ENCODE data around the gene GPR150. TPM values are rescaled to one million over a fixed set of nuclear protein-coding genes. Genes with fewer than 3 reads are reported as not detected.

The GPR150 gene
- polyA plus RNA-seq (2014; cell fraction: cytosol; rRNA removed): 0.23 and 0.31 TPM in 2 replicates
- polyA plus RNA-seq (2014; cell fraction: nucleus; rRNA removed): 0.32 and 0.57 TPM in 2 replicates

DNA sequence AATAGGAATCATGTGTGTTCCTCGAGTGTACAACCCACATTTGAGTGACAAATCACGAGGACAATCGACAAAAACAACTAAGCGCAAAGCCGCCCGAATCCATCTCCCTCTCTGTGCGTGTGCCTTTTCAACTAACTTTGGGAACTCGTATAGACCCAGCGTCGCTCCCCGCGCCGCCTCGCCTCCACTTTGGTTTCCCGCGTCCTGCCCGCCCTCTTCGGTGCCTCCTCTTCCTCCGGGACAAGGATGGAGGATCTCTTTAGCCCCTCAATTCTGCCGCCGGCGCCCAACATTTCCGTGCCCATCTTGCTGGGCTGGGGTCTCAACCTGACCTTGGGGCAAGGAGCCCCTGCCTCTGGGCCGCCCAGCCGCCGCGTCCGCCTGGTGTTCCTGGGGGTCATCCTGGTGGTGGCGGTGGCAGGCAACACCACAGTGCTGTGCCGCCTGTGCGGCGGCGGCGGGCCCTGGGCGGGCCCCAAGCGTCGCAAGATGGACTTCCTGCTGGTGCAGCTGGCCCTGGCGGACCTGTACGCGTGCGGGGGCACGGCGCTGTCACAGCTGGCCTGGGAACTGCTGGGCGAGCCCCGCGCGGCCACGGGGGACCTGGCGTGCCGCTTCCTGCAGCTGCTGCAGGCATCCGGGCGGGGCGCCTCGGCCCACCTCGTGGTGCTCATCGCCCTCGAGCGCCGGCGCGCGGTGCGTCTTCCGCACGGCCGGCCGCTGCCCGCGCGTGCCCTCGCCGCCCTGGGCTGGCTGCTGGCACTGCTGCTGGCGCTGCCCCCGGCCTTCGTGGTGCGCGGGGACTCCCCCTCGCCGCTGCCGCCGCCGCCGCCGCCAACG, at the start of gene GPR150:
GPR150 (plus strand) TSS at position 58 of the 840 bp plus-strand sequence; CDS start at position 247, 189 bp downstream.
- DNase-seq (ENCODE audit: low spot score): peak; percentile 66

DNA sequence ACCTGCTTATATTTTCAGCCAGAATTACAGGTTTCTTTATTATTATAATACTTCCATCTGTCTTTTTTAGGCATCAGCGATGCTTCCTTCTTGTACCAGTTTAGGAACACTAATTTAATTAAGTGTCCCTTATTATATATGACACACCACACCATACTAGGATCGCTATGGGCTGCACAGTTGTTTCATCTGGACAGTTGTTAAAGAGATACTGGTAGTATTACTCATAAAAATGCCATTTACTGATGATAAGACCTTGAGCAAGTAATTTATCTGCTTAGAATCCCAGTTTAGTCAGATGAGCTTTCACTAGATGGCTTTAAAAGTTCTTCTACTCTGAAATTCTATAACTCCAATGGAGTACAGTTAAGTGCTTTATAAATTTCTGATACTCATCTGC, 47.9 kb upstream of the GPR150 start:
- DNase-seq (ENCODE audit: low spot score): no peak

DNA sequence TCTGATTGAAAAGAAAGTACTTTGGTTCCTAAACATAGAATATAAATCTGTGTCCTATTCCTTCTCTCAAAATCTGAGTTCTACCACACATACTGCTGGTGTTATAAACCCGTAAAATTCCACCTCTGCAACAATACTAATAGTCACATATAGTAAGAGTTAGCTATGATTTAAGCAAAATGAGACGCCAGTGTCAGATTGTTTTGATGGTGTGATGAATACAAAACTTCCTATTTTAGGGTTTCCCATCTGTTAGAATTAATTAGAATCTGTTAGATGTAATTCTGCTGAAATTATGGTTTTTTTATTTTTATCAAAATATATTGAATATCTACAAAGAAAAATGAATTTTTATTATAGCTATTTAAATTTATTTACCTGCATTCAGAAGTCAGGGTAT, 38.3 kb upstream of the GPR150 start:
- no peak for DNase-seq (ENCODE audit: low spot score)

DNA sequence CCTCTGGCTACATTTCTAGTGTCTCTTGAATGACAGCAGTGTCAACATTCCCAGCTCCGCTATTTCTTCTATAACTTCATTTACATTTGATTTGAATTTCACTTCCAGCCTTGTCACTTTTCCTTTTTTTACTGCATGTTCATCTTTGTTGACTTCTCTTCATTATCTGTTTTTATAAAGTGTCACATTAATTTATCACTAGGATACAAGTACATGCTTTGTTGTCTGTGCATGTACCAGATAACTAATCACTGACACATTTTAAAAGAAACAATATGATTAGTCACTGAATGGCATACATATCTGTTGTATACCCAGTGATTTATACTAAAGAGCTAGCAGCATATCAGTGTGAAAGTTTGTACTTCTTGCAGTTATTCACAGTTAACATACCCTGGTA, 35.9 kb upstream of the GPR150 start:
- DNase-seq (ENCODE audit: low spot score): no peak

DNA sequence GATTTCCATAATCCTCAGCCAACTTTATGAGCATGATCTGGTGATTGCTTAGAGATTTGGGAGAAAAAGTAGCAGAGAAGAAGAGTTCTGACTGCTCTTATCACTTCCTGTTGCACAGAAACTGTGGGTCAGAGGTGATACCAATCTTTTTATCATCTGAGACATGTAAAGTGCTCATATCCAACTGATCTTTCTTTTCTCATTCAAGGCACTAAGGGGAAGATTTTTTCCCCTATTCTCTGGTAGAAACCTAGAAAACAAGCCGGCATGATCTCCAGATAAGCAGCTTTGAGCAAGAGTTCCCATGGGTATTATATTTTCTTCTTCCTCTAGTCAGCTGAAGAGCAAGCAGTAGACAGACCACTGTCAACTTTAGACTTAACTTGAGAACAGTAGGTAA, 29.0 kb upstream of the GPR150 start:
- no peak for DNase-seq (ENCODE audit: low spot score)

DNA sequence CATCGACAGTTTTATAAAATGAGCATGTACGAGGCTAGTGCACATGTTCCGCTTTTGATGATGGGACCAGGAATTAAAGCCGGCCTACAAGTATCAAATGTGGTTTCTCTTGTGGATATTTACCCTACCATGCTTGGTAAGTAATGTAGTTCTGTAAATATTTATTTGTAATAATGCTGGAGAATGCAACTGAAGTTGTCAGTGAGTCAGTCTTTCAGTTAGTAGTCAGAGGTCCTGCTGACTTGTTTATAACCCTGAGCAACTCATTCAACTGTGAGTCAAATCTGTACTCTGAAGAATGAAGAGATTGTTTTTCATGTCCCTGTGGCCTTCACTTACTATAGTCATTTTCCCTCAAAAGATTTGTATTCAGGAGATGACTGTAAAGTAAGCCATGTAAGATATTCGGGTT, 28.4 kb upstream of the GPR150 start:
- no peak for DNase-seq (ENCODE audit: low spot score)

DNA sequence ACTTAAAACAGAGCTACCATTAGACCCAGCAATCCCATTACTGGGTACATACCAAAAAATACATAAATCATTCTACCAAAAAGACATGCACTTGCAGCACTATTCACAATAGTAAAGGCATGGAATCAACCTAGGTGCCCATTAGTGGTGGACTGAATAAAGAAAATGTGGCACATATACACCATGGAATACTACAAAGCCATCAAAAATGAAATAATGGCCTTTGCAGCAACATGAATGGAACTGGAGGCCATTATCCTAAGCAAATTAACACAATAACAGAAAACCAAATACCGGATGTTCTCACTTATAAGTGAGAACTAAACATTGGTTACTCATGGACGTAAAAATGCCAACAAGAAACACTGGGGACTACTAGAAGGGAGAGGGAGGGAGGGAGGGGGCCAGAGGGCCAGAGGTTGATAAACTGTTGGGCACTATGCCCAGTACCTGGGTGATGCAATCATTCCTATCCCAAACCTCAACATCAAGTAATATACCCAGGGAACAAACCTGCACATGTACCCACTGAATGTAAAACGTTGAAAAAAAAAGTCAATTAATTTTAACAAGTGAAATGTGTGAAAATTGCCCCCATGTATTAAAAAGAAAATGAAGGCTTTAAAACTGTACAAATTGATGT, 24.5 kb upstream of the GPR150 start:
- no peak for DNase-seq (ENCODE audit: low spot score)

DNA sequence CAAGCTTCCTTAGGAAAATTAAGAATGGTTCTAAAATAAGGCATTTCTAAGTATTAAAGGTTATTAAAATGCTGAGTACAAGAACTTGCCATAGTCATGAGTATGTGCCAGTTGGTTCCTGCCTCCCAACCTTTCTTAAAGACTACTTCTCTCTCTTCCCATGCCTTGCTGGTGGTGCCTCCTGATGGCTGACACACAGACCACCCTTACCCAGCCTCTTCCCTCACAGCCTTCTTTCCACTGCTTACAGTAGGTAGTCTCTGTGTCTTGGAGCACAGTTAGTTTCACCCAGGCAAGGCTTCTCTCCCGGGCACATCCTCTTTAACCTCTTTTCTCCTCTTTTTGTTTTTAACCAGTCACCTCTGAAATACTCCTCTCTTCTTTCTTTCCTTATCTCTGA, 20.6 kb upstream of the GPR150 start:
- no peak for DNase-seq (ENCODE audit: low spot score)

DNA sequence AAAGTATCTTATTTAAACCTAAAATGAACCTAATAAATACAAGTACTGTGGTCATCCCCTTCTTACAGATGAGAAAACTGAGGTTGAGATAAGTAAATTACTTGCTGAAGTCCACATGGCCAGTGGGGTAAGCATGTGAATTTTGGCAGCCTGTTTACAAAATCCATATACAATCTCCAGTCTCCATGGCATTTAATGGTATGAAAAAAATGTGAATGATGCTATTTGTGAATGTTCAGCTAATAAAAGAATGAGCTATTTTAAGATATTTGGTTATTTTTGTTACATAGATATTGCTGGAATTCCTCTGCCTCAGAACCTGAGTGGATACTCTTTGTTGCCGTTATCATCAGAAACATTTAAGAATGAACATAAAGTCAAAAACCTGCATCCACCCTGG, 19.3 kb upstream of the GPR150 start:
- no peak for DNase-seq (ENCODE audit: low spot score)

DNA sequence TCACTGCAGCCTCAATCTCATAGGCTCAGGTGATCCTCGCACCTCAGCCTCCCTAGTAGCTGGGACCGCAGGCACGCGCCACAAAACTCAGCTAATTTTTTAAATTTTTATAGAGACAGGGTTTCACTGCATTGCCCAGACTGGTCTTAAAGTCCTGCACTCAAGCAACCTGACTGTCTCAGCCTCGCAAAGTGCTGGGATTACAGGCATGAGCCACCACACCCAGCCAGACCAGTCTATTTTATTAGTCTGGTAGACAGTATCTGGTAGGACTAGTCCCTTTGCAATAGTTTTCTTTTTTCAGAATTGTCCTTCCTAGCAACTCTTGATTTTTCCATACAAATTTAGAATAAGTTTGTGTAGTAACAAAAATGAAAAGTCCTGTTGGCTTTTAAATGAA, 14.1 kb upstream of the GPR150 start:
- no peak for DNase-seq (ENCODE audit: low spot score)

DNA sequence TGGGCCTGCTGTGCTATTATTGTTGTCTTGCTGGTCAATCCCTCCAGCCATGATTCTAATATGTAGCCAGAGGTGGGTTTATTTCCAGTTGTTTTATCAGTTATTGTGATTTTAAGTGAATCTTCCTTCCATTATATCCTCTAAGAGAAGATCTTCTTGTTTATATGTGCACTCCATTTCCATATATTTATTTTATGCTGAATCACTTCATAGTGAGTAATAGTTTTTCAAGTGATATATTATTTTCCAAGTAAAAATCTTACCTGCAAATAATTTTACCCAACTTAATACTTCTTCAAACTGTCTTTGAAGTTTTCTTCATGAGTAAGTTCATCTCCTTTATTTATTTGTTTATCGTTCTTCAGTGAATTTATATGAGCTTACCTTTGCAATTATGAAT, 13.5 kb upstream of the GPR150 start:
- DNase-seq (ENCODE audit: low spot score): no peak

DNA sequence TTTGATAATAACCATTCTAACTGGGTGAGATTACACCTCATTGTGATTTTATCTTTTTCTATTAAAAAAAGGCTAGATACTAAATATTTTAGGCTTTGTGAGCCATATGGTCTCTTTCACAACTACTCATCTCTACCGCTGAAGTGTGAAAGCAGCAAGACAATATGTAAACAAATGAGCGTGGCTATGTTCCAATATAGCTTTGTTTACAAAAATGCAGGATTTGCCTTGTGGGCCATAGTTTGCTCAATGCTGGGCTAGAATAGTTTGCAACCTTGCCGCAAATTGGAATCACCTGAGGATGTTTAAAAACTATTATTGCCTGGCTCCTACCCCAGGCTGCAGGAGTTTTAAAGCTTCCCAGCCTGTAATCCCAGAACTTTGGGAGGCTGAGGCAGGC, 10.2 kb upstream of the GPR150 start:
- no peak for DNase-seq (ENCODE audit: low spot score)

DNA sequence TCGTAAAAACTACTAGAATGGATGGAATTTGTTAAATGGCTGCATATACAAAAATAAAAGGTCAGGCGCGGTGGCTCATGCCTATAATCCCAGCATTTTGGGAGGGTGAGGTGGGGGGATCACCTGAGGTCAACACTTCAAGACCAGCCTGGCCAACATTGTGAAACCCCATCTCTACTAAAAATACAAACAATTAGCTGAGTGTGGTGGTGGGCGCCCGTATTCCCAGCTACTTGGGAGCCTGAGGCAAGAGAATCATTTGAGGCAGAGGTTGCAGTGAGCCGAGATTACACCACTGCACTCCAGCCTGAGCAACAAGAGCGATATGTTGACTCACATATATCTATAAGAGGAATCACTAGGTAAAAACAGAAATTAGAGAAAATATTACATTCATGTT, 9.3 kb upstream of the GPR150 start:
- DNase-seq (ENCODE audit: low spot score): no peak

DNA sequence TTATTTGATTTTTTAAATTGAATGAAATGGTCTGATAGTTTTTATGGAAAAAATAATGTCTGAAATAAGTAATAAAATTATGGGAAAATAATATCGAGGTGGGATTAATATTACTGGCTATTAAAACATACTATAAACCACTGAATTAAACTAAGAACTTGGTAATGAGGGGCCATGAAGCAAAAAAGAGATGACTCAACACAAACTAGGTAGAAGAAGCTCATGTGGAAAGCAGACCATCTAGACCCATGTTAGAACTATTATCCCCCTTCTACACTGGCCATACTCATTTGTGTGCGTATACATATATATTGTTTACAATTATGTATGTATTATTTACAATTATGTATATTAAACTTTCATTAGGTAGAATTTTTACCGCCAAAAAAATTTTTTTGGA, 8.5 kb upstream of the GPR150 start:
- DNase-seq (ENCODE audit: low spot score): no peak

DNA sequence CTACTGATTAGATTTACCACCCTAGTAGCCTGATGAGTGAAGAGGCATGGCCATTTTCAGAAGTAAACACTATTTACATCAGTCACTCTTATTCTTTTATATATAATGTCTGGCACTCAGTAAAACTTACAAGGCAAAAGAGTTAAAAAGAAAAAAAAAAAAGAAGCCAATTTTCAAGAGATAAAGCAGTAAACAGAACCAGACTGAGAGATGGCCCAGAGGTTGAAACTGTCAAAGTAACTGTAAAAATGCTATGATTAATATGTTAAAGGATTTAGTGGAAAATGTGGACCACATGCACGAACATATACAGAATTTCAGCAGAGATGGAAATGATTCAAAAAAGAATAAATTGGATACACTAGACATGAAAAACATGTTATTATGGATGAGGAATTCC, 6.4 kb upstream of the GPR150 start:
- no peak for DNase-seq (ENCODE audit: low spot score)

DNA sequence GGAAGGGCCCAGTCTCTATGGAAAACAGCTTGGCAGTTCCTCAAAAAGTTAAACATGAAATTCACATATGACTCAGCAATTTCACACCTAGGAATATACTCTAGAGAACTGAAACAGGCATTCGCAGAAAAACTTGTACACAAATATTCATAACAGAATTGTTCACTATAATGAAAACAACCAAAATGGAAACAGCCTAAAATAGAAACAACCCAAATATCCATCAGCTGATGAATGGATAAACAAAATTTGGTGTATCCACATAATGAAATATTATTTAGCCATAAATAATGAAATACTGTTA, 4.8 kb upstream of the GPR150 start:
- DNase-seq (ENCODE audit: low spot score): no peak

DNA sequence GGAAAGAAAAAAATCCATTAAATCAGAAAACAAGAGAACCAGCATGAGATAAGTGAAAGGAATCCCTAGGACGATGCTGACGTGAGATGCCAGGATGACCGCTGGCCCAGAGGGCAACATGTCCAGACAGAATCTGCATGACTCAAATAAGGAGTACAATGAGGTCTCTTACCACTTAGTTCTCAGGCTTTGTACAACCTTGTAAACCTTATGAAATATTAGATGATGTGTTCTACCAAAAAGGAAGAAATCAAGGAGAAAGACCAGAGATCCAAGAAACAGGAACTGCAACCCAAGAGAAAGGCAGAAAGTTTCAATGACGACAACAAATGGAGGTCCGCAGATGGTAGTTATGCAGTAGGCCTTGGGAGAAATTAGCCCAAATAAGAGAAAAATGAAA, 2.8 kb upstream of the GPR150 start:
- no peak for DNase-seq (ENCODE audit: low spot score)

DNA sequence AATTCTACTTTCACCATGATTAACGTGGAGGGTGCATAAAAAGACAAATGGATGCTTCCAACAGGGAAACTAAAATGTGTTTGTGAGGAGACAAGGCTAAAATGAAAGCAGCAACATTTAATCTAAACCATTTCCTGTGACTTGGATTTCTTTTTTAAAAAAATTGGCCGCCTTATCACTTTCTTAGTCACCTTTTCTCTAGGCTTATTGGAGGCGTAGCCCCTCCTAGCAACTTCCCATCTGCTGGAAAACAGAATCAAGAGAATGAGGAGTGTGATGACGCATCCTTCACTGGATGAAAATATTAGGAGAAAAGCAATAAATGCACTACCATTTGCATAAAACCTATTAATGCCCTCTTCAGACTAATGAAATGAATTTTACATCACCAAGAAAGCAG, 791 bp upstream of the GPR150 start:
- DNase-seq (ENCODE audit: low spot score): no peak

DNA sequence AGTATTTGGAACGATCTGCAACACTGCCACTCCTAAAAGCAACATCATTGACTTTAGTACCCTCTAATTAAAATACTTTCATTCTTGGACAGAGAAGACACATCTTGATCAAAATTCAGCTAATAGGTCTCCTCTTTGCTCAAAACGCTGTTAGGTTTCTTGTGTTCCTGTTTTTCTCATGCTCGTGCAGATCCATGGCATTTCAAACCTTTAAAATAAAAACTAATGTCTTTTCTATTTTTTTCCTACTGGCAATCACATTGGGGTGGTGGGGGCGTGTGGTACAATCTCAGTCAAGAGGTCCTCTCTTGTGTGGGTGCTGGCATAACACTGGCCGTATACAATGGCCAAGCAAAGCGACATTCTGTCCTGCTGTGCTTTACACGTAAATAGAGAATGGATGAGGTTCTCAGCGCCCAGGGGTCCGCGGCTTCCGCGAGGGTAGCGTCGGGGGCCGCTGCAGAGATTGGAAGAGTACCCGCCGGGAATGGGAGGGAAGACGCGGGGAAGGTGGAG, 315 bp upstream of the GPR150 start:
- DNase-seq (ENCODE audit: low spot score): no peak

DNA sequence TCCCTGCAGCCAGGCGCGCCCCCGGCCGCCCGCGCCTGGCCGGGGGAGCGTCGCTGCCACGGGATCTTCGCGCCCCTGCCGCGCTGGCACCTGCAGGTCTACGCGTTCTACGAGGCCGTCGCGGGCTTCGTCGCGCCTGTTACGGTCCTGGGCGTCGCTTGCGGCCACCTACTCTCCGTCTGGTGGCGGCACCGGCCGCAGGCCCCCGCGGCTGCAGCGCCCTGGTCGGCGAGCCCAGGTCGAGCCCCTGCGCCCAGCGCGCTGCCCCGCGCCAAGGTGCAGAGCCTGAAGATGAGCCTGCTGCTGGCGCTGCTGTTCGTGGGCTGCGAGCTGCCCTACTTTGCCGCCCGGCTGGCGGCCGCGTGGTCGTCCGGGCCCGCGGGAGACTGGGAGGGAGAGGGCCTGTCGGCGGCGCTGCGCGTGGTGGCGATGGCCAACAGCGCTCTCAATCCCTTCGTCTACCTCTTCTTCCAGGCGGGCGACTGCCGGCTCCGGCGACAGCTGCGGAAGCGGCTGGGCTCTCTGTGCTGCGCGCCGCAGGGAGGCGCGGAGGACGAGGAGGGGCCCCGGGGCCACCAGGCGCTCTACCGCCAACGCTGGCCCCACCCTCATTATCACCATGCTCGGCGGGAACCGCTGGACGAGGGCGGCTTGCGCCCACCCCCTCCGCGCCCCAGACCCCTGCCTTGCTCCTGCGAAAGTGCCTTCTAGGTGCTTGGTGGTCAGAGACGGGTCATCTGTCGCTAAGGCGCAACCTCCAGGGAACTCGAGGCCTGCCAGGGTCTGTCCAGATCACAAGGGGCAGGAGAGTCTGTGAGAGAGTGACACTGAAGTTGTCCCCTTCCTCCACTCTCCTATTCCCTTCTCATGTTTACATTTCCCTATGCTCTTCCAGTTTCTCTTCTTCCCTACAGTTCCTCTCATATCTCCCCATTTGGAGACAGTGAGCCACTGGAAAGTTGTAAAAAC, 1.3 kb downstream of the GPR150 start:
- DNase-seq (ENCODE audit: low spot score): peak; percentile 58

DNA sequence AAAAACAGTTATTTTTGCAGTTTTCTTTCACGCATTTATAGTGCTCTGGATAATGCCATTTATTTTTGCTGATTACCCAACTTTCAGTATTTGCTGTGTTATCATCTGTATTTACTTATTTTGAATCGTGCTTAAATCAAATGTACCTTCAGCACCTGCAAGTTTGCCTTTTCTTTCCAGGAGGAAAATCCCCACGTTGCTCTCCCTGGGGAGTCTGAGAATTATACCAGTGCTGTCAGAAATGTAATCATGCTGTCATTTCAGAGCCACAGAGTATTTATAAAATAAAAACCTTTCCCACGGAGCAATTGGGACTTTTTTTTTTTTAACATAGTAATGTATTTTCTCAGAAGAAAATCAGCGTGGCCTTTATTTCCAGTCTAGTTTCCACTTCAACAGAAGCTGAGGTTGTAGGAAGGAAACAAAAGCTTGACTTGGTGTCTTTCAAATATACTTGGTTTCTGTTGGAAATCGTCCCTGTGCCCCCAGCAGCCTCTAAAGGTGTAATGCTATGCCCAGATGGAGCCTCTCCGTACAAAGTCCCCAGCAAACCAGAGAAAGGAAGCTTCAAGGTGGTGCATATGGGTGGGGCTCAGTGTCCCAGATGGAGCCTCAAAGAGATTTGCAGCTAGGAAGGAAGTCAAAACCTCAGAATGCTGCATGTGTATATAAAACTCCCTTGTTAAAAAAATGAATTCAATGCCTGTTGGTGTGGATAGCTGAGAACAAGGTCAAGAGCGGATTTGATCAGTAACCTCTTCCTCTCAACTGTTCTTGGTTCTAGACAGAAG, 2.1 kb downstream of the GPR150 start:
- no peak for DNase-seq (ENCODE audit: low spot score)

All from SK-N-DZ (cell line).